PC-3 (cell line): ENCODE measurements around the gene NOD1.

Source experiments
- EZH2 ChIP-seq: fragments of 300-600 bp; sonication (generic); IDR thresholded peaks from one replicate; pipeline ENCODE4 v1.6.1; 2017; ENCODE audit warnings: antibody characterized with exemption, mild to moderate bottlenecking, low read length; ENCODE audit not compliant: unreplicated experiment
- EZH2phosphoT487 ChIP-seq: fragments of 300-600 bp; sonication (generic); IDR thresholded peaks from 2 replicates; pipeline ENCODE4 v1.6.1; 2018; ENCODE audit warnings: mild to moderate bottlenecking, antibody characterized with exemption, low read length, borderline replicate concordance
- TF ChIP-seq, protein P1 (sequence below): fragments of 300-600 bp; sonication (generic); conservative IDR thresholded peaks from 2 replicates; pipeline ENCODE4 v1.5.1; 2017; ENCODE audit warnings: antibody characterized with exemption, low read depth, mild to moderate bottlenecking, low read length

DNA sequence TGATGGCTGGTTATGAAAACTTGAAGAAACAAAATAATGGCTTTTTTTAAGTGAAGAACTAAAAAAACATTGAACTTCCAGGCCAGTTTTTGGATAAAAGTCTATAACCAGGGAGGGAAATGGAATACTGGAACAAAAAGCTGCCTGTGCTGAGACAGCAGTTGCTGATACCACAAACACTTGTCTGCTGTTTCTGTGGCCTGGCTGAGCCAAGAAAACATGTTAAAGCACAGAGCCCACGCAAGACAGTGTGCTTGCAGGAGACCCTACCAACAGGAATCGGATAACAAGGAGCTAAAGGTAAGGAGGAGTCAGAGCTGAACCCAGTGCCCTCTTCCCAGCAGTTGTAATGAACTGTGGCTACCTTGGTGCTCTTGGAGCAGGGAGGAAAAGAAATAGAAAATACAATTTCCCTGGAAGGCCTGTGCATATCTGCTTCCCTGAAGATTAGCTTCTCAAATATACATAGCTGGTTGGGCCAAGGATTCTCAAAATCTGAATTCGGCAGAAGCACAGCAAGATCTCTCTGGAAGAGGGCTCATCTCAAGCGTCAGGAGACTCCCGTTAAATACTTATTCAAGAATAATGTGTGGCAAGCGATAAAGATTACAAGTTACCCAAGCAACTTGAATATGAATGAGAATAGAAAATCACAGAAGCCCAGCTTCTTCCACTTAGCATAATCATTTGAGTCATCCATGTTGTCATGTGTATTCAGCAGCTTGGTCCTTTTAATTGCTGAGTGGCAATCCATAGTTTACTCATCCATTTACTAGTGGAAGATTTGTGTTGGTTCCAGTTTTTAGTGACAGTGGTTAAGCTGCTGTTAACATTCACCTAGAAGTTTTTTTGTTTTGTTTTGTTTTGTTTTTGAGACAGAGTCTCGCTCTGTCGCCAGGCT is 87.6 kb downstream of the NOD1 start:
- TF ChIP-seq, protein P1, sequence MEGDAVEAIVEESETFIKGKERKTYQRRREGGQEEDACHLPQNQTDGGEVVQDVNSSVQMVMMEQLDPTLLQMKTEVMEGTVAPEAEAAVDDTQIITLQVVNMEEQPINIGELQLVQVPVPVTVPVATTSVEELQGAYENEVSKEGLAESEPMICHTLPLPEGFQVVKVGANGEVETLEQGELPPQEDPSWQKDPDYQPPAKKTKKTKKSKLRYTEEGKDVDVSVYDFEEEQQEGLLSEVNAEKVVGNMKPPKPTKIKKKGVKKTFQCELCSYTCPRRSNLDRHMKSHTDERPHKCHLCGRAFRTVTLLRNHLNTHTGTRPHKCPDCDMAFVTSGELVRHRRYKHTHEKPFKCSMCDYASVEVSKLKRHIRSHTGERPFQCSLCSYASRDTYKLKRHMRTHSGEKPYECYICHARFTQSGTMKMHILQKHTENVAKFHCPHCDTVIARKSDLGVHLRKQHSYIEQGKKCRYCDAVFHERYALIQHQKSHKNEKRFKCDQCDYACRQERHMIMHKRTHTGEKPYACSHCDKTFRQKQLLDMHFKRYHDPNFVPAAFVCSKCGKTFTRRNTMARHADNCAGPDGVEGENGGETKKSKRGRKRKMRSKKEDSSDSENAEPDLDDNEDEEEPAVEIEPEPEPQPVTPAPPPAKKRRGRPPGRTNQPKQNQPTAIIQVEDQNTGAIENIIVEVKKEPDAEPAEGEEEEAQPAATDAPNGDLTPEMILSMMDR = no peak
- no peak for TF ChIP-seq EZH2
- TF ChIP-seq EZH2phosphoT487 = no peak
